GM19025 (cell line): Measurements from ENCODE around the gene PQBP1.
A peak's percentile ranks its signal among the peaks of the same experiment; 100 is the strongest.

Experiments used
- ATAC-seq: cut with Tn5 transposase; IDR thresholded peaks from one replicate; pipeline ENCODE4 v1.9.1; 2021; ENCODE audit warnings: mild to moderate bottlenecking, low read depth, moderate library complexity; ENCODE audit not compliant: unreplicated experiment

Gene PQBP1

DNA sequence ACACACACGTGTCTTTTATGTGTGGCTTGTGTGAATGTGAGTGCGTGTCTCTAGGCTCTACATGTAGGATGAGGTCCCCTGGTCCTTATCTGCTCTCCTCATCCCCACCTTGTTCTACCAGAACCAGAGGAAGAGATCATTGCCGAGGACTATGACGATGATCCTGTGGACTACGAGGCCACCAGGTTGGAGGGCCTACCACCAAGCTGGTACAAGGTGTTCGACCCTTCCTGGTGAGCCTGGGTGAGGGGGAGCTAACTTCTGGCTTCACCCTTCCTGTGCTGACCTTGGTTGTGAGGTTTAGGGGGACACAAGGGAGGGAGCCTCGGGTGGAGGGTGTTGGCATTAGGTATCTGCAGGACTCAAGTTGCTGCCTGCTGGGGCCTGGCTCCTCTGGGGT lies 3.3 kb downstream of the PQBP1 start:
- ATAC-seq, result no peak

DNA sequence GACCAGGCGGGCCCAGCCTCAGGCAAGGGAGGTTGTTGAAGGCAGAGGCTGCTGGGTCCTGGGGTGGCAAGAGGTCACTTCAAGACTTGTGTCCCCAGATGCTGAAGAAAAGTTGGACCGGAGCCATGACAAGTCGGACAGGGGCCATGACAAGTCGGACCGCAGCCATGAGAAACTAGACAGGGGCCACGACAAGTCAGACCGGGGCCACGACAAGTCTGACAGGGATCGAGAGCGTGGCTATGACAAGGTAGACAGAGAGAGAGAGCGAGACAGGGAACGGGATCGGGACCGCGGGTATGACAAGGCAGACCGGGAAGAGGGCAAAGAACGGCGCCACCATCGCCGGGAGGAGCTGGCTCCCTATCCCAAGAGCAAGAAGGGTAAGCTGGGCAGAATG lies 4.4 kb downstream of the PQBP1 start:
- ATAC-seq, result no peak

DNA sequence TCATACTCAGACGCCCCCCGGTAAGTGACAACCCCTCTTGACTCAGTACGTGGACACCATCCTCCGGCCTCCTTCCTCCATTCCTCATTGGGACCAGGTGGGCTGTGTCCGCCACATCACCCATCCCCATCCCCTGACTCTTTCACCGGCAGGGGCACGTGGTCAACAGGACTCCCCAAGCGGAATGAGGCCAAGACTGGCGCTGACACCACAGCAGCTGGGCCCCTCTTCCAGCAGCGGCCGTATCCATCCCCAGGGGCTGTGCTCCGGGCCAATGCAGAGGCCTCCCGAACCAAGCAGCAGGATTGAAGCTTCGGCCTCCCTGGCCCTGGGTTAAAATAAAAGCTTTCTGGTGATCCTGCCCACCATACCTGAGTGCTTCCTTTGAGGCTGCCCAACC lies 5.0 kb downstream of the PQBP1 start:
- no peak for ATAC-seq

DNA sequence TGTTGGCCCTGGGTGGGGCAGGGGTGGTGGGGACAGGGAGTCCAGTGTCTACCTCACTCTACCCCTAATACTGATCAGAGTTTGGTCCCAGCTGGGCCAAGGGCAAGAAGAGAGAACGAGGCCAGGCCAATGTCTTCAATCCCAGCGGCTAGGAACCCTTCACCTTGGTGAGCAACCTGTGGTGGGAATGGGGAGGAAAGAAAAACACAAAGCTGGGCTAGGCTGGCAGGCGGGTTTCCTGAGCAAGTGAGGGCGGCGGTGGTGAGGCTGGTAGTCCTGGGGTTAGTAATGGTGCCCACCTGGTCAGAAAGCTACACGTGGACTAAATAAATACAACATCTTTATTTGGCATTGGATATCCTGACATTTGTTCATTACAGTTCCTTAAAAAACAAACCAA lies 5.6 kb downstream of the PQBP1 start:
- no peak for ATAC-seq

DNA sequence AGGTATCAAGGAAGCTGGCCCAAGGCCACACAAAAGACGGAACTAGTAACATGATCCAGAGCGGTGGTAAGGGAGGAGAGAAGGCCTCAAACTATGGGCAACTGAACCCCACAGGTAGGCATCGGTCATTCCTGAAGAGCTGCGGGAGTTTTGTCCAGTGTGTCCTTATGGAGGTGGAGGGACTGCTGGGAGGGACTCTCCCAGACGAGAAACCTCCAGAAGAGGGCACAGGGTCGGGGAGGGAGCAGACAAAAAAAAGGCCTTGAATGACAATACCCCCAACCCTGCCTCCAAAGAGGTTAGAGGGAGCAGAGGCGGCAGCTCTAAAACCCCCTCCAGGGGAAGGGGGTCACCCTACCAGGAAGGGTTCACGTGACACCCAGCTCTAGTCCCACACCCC lies 6.5 kb downstream of the PQBP1 start:
- ATAC-seq, result no peak

DNA sequence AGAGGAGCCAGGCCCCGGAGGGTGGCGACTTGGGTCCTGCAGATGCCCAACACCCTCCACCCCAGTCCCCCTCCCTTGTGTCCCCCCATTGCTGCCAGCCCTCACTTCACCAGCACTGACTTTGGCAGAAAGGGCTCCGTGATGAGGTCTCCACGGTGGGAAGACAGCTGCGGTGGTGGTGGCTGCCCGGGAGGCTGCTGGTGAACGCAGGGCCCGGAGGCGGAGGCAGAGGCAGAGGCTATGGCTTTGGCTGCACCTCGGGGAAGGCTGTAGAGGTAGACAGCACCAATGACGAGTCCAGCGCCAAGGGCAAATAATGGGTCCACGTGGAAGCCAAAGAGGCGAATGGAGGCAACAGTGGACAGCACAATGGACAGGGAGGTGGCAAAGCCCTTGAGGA lies 6.9 kb downstream of the PQBP1 start:
- no peak for ATAC-seq

DNA sequence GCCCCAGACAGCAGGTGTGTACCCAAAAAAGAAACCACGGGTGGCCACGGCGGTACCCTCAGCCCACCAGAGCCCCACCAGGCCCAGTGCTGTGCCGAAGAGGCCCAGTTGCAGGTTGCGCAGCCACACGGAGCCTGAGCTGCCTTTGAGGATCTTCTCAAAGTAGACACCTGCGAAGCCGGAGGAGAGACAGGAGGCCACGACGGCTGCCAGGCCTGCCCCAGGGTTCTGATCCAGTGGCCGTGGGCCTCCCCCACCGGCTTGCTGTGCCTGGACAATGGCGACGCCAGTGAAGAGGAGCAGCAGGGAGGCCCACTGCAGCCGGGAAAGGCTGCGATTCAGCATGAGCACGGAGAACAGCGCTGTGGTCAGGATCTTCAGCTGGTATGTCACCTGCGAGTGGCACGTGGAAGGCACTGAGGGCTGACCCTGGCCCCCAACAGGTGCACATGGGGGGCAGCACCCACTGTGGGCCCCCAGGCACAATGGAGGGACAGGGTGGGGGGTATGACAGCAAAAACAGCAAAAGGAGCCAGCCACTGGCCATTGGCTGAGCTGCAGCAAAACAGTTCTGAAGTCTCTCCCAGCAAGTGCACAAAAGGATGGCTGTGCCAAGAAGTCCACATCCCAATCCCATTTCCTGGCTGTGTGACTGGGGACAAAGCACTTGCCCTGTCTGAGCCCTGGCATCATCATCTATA lies 7.5 kb downstream of the PQBP1 start:
- no peak for ATAC-seq

DNA sequence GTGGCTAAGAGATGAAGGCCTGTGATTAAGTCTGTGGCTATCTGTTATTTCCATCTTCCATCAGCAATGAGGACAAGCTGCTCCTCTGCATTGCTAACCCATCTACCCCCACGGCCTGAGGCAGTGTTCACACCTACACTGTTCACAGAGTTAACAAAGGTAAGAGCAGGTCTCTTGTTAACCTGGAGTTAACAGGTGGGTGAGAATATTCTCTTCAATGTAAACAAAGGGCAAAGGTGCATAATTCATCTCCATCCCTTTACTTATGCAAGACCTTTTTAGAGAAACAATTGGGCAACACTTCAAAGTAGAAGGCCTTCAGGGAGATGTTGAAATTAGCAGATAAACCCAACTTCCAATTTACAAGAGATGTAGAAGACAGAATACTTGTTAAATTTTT lies 10.9 kb downstream of the PQBP1 start:
- ATAC-seq, result no peak

DNA sequence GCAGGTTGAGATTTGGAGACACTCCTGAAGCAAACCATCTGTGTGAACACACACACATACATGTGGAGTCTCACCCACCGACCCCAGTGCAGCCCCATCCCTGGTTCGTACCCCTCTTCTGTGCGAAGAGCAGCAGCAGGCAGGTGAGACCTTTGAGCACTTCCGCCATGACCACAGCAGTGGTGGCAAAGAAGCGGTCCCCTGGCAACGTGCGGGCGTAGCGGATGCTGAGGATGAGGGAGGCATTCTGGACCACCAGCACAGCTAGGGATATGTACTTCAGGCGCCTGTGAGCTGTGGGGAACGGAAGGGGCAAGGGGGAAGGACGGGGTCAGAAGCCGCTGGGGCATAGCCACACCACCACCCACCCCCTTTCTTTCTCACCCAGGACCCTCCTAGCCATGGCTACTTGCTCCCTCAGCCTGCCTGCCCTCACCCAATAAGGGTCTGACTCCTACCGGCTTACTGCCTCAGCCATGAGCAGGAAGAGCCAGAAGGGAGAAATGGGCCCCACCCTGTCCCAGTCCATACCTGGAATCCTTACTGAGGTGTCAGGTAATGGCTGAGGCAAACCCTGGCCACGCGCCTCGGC lies 12.1 kb downstream of the PQBP1 start:
- ATAC-seq, result no peak

DNA sequence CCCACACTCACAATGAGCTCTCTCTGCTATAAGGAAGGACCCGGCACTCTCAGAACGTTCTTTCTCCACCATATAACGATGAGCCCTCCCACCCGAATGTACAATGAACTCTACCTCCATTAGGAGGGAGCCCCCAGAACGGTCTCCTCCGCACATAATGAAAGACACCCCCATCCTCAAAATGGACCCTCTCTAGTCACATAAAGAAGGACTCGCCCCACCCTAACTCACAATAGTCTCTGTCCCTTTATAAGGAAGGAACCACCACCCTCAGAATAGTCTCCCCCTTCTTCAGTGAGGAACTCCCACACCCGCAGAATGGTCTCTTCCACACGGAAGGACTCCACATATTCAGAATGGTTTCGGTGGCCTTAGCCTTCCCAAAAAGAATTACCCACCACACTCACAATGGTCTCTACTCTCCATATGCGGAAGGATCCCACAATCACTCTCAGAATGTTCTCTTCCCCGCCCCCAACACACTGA lies 13.2 kb downstream of the PQBP1 start:
- no peak for ATAC-seq

DNA sequence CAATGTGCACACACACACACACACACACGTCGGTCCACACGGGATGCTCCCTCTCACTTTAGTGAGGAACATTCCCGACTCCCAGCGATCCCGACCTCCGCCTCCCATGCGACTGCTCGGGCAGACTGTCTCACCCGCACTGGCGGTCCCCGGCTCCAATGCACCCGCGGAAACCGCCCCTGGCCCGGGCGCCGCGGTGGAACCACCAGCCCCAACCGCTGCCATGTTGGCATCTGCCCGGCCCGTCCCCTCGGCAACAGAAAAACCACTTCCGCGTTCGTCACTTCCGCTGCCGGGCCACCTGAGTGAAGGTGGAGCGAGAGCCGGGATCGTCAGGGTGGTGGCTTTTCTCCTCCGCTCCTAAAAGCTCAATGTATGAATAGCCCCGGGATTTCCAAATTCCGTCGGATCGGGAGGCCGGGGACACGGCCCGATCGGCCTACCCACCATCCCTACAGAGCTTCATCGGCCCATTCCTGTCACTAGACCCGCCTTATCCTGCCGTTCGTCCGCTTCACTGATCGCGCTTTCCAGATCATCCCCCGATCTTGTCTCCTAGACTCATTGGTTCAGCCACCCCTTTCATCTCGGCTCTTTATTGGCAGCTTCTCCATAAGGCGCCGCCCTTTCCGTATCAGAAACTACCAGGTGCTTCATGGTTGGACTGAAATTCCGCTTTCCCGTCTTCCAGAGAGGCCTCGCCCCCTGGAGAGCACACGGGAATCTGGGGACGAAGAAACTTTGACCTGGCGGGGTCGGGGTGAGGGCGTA lies 13.9 kb downstream of the PQBP1 start, which contains the start of gene SLC35A2:
TSS of gene SLC35A2 (minus strand) at position 235 of the 771 bp plus-strand sequence. CDS start at position 225, 10 bp downstream.
- peak; percentile 62 for ATAC-seq

DNA sequence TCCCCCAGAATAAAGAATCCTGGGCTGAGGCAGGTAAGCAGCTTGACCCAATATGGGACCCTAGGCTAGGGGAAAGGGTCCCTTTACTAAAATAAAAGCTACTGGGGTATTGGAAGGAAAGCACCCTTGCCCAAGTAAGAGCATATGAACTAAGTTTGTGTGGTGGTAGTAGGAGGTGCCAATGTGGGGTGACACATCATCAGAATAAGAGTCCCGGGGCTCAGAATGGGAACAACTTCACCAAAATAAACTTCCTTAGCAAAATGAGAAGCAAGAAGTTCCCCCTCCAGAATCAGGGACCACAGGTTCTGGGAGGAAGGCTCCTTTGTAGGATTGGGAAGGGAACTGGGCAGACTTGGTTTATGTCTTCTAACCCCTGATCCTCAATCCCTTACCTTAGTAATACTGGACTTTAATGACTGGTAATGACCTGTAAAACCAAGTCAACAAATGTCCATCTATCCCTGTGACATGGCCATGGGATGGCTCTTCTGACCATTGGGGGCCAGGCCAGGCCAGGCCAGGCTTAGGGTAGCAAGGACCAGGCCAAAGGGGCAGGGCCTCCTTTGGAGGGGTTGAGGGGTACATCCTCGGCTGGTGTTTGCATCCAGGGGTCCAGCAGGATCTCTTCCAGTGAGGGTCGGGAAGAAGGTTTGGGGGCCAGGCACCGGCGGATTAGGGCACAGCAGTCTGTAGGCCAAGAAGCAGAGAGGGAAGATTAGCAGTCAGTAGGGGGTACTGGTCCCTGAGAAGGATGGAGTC lies 16.1 kb downstream of the PQBP1 start:
- ATAC-seq, result no peak

DNA sequence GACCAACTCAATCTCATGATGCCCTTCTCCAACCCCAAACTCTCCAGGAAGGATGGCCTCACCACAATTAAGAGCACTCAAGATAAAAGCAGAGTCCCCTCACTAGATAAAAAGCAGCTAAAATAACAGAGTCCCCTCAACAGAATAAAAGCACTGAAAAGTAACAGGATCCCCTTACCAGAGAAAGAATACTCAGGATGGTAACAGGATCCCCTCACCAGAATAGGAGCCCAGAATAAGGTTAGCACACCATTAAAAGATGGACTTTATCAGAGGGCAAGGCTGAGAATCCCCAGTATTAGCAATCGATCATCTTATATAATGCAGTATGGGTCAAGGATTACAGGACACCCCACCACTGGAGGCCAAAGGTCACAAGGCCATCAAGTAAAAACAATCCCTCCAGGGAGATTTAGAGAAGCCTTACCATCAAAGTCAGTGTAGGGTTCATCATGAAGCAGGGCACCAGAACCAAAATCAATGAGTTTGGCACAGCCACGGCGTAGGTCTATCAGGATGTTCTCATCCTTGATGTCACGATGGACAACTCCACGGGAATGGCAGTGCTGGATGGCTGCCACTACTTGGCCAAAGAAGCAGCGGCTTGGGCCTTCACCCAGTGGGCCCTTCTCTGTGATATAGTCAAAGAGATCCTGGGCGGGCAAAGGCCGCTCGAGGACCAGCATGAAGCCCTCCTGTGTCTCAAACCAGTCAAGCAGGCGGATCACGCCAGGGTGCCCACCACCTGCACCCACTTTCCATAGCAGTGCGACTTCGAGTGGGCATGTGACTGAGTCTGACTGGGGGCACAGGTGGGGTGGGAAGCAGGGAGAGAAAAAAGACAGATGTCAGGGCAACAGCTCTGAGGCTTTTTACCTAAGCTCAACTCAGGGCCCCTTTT lies 17.1 kb downstream of the PQBP1 start:
- no peak for ATAC-seq

DNA sequence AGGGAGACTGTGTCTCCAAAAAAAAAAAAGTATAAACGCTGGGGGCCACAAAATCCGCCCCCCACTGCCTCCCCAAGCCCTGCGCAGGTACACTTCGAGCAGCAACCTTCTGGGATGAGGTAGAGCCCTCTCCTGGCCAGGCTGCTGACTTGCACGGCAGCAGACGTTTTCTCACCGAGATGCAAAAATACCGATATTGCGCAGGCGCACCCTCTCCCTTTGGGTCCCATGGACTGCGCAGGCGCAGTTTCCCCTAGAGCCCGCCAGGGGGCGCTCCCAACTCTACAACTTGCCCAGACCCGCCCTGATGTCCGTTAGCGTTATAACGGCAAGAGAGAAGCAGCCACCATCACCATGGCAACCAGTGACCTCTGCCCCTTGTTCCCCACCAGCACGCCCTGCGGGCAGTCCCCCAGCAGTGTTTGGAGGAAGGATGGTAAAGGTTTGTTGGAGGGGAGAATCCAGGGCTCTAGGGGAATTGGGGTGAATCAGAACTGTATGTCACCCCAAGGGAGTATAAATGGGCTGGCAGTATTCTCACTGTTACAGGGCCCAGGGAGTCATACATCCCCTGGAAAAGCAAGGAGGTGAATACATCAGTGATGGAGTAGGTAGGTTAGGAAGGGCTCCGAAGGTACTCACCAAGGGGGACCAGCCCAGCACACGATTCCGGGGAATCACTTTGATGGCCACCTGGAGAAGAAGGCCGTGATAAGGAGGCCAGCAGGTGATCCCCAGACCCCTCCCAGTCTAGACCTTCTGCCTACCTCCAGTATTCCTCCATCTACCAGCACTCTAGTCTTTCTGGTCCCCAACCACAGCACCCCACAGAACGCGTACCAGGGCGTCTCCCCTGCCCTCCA lies 19.6 kb downstream of the PQBP1 start:
- peak; percentile 36 for ATAC-seq

DNA sequence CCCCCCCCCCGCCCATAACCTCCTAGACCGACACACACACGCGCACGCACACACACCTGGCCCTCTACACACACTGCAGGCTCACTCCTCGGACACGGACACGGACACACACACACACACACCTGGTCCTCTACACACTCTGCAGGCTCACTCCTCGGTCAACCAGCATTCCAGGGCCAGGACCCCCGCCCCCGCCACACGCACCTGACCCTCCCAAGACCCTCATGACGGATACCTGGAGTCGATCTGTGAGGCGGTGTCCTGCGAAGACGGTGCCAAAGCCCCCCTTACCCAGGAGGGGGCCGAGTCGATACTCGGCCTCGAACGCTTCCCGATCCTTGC lies 20.5 kb downstream of the PQBP1 start:
- ATAC-seq, result no peak

DNA sequence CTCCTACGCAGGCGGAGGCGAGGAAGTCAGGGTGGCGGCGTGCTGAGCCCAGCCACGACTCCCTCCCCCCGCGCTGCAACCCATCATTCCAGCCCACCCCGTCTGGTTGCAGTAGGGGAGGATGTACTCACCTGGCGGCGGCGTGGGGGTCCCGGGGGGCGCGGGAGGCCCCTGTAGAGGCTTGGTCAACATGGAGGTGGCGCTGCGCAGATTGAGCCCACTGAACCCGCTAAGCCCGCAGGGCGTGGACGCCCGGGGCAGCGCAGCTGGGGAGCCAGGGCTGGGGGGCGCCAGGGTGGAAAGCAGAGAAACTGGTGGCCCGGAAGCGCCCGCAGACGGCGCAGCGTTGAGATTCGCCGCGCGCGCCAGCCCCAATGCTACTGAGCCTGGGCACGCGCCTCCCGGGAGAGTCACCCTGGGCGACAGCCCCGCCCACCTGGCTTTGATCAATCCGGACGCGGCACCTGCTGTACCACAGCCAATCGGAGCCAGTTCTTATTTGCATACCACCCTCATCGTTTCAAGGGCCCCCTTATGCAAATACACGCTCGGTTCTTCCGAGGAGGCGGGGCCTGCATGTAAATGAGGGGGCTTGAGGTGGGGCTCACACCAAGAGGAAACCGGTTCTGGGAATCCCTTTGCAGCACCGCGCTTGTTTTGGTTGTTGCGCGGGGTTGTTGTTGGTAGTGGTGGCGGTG lies 21.1 kb downstream of the PQBP1 start, which contains the start of gene PIM2:
TSS of gene PIM2 (minus strand) at position 382 of the 698 bp plus-strand sequence. CDS start at position 192, 190 bp downstream.
- ATAC-seq, result peak; percentile 64

DNA sequence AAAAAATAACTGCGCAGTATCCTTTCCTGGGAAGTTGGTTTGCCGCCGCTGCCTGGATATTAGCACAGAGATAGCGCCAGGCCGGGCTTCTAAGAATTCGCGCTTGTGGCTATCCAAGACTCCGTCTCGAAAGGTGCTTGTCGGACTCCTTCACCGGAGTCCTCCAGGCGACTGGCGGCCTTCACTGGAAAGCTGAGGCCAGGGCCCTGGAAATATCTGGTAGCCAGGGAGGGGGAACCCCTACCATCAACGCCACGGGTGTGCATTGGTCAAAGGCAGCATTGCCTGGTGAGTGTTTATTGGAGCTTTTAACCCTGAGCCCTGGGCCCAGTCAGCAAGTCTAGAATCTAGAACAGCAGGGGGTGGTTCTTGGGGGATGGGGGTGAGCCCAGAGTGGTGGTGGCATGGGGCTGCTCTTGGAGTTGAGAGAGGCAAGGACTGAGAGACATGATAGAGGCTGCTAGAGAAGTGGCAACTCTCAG lies 21.7 kb downstream of the PQBP1 start:
- peak; percentile 15 for ATAC-seq
